H1 (cell line): ENCODE data around the gene LY6G6C. TPM values are rescaled to one million over a fixed set of nuclear protein-coding genes. Genes with fewer than 3 reads are reported as not detected.

Experiments
- CTCF ChIA-PET: fragments of 300-600 bp; sonication (Branson Sonifier 250); formaldehyde crosslinking; loops from one replicate; lab custom pipeline; 2021; ENCODE audit not compliant: partially characterized antibody; lab: Charles Lee
- POLR2A ChIA-PET: fragments of 300-600 bp; sonication (Branson Sonifier 250); formaldehyde crosslinking; loops from one replicate; lab custom pipeline; 2021; ENCODE audit warnings: inconsistent platforms; ENCODE audit not compliant: partially characterized antibody; lab: Charles Lee
- DNase-seq, 2 experiments: peaks; one replicate each; pipeline versions ENCODE4 v3.0.0 to v3.0.0-alpha.2; 2010 to 2022; ENCODE audit warnings: low spot score in 2 of 2, low read depth in 1 of 2, mixed read lengths in 1 of 2
- FAIRE-seq: peaks from 2 replicates; lab custom pipeline; 2011; peaks lifted over from hg19 to GRCh38; lab: Jason Lieb, UNC
- H2AFZ ChIP-seq: 2 replicates; pipeline ENCODE4 v1.8.1; 2012; ENCODE audit warnings: low read length, inconsistent platforms
- H2AK5ac ChIP-seq: 2 replicates; pipeline ENCODE4 v1.6.1; 2013; ENCODE audit warnings: low read depth, low read length
- H2BK120ac ChIP-seq: replicated peaks from 2 replicates; pipeline ENCODE3; 2013; ENCODE audit warnings: low read depth, low read length, inconsistent platforms
- H2BK12ac ChIP-seq: 2 replicates; pipeline ENCODE4 v1.6.1; 2013; ENCODE audit warnings: low read depth, low read length
- H2BK15ac ChIP-seq: 2 replicates; pipeline ENCODE4 v1.6.1; 2013; ENCODE audit warnings: low read length
- H2BK20ac ChIP-seq: 2 replicates; pipeline ENCODE4 v1.6.1; 2013; ENCODE audit warnings: low read length
- H2BK5ac ChIP-seq: 2 replicates; pipeline ENCODE4 v1.6.1; 2013; ENCODE audit warnings: low read depth, low read length
- H3K14ac ChIP-seq: 2 replicates; pipeline ENCODE4 v1.6.1; 2013; ENCODE audit warnings: inconsistent platforms; ENCODE audit not compliant: insufficient read length
- H3K18ac ChIP-seq: 2 replicates; pipeline ENCODE4 v1.6.1; 2013; ENCODE audit warnings: low read length; ENCODE audit errors: extremely low read depth
- H3K23ac ChIP-seq: 2 replicates; pipeline ENCODE4 v1.6.1; 2013; ENCODE audit warnings: inconsistent platforms; ENCODE audit not compliant: insufficient read length
- H3K23me2 ChIP-seq: 2 replicates; pipeline ENCODE4 v1.6.1; 2013; ENCODE audit warnings: low read depth, low read length
- H3K27ac ChIP-seq: 2 replicates; pipeline ENCODE4 v1.6.1; 2011; ENCODE audit warnings: low read depth, low read length, inconsistent platforms
- H3K27me3 ChIP-seq, 4 experiments: replicated peaks in 1 of 4; 1 replicate in 1 of 4; 2 replicates in 3 of 4; pipeline versions ENCODE4 v1.6.1 to v1.8.1; 2011 to 2013; ENCODE audit warnings: low read length in 3 of 4, mild to moderate bottlenecking in 3 of 4, inconsistent platforms in 2 of 4, mixed read lengths in 2 of 4, moderate library complexity in 1 of 4; ENCODE audit not compliant: control insufficient read depth in 3 of 4, insufficient read depth in 3 of 4; ENCODE audit errors: extremely low read depth in 1 of 4
- H3K36me3 ChIP-seq, 4 experiments: 2 replicates each; pipeline versions ENCODE4 v1.6.1 to v1.8.1; 2011 to 2013; ENCODE audit warnings: mild to moderate bottlenecking in 4 of 4, low read length in 3 of 4, moderate library complexity in 2 of 4, control low read depth in 1 of 4, inconsistent platforms in 1 of 4; ENCODE audit not compliant: insufficient read depth in 4 of 4, control insufficient read depth in 2 of 4
- H3K4ac ChIP-seq: replicated peaks from 2 replicates; pipeline ENCODE3; 2013; ENCODE audit warnings: low read length, low read depth, mixed read lengths, inconsistent platforms; ENCODE audit not compliant: insufficient read length
- H3K4me1 ChIP-seq, 4 experiments: replicated peaks in 1 of 4; 1 replicate in 1 of 4; 2 replicates in 3 of 4; pipeline versions ENCODE4 v1.6.1 to v1.8.1; 2011 to 2013; ENCODE audit warnings: low read length in 3 of 4, inconsistent platforms in 2 of 4, mixed read lengths in 1 of 4; ENCODE audit not compliant: insufficient read depth in 4 of 4, control insufficient read depth in 3 of 4
- H3K4me2 ChIP-seq, 2 experiments: 2 replicates each; pipeline versions ENCODE4 v1.6.1 to v1.8.1; 2011 to 2013; ENCODE audit warnings: low read depth in 2 of 2, low read length in 2 of 2, control low read depth in 1 of 2, inconsistent platforms in 1 of 2, mild to moderate bottlenecking in 1 of 2; ENCODE audit not compliant: insufficient read depth in 1 of 2
- H3K4me3 ChIP-seq, 4 experiments: fragments of 200-600, 300-600 bp in 1 of 4; sonication (generic), shearing (Covaris generic), sonication (Bioruptor Twin) in 1 of 4; 2 replicates each; pipeline versions ENCODE4 v1.5.1 to v1.8.1; 2011 to 2016; ENCODE audit warnings: low read length in 4 of 4, low read depth in 3 of 4, control low read depth in 2 of 4, inconsistent platforms in 2 of 4, mild to moderate bottlenecking in 2 of 4, mixed read lengths in 1 of 4, moderate library complexity in 1 of 4; ENCODE audit not compliant: insufficient read depth in 2 of 4; ENCODE audit errors: extremely low read depth in 1 of 4
- H3K56ac ChIP-seq: replicated peaks from 2 replicates; pipeline ENCODE3; 2013; ENCODE audit warnings: low read depth, mild to moderate bottlenecking, mixed read lengths, low read length, inconsistent platforms; ENCODE audit not compliant: insufficient read length
- H3K79me1 ChIP-seq: 2 replicates; pipeline ENCODE4 v1.6.1; 2013; ENCODE audit warnings: low read depth, low read length, control low read depth
- H3K79me2 ChIP-seq, 2 experiments: 2 replicates each; pipeline versions ENCODE4 v1.6.1 to v1.8.1; 2012 to 2013; ENCODE audit warnings: low read length in 2 of 2, mild to moderate bottlenecking in 2 of 2, inconsistent platforms in 1 of 2; ENCODE audit not compliant: insufficient read depth in 2 of 2, control insufficient read depth in 1 of 2
- H3K9ac ChIP-seq, 4 experiments: replicated peaks in 1 of 4; 1 replicate in 1 of 4; 2 replicates in 3 of 4; pipeline versions ENCODE4 v1.6.1 to v1.8.1; 2011 to 2013; ENCODE audit warnings: low read depth in 3 of 4, low read length in 3 of 4, control low read depth in 2 of 4, mild to moderate bottlenecking in 2 of 4, moderate library complexity in 2 of 4, inconsistent platforms in 1 of 4; ENCODE audit errors: extremely low read depth in 1 of 4
- H3K9me3 ChIP-seq, 2 experiments: 2 replicates each; pipeline versions ENCODE4 v1.6.1 to v1.8.1; 2012 to 2013; ENCODE audit warnings: mild to moderate bottlenecking in 2 of 2, moderate library complexity in 2 of 2, control low read depth in 1 of 2, inconsistent platforms in 1 of 2, low read depth in 1 of 2, low read length in 1 of 2, mixed read lengths in 1 of 2; ENCODE audit not compliant: insufficient read depth in 2 of 2
- H4K20me1 ChIP-seq, 2 experiments: replicated peaks in 1 of 2; 2 replicates each; pipeline versions ENCODE3 to v1.8.1; 2011 to 2013; ENCODE audit warnings: inconsistent platforms in 2 of 2, low read length in 2 of 2, mild to moderate bottlenecking in 1 of 2; ENCODE audit not compliant: insufficient read depth in 2 of 2, control insufficient read depth in 1 of 2
- H4K5ac ChIP-seq: 2 replicates; pipeline ENCODE4 v1.6.1; 2013; ENCODE audit warnings: low read length, low read depth, mixed read lengths, inconsistent platforms; ENCODE audit not compliant: insufficient read length
- H4K8ac ChIP-seq: 2 replicates; pipeline ENCODE4 v1.8.0; 2013; ENCODE audit warnings: mild to moderate bottlenecking, moderate library complexity, low read length, inconsistent platforms; ENCODE audit not compliant: insufficient read depth; ENCODE audit errors: extremely low read depth
- H4K91ac ChIP-seq: replicated peaks from 2 replicates; pipeline ENCODE3; 2013; ENCODE audit warnings: low read length, mixed read lengths, inconsistent platforms; ENCODE audit not compliant: insufficient read length
- PHF8 ChIP-seq: fragments of 200-600 bp; sonication (generic); conservative IDR thresholded peaks from 2 replicates; pipeline ENCODE4 v1.7.1; 2012; ENCODE audit warnings: low read depth, mild to moderate bottlenecking, inconsistent platforms, low read length, moderate library complexity
- SIX5 ChIP-seq: IDR thresholded peaks from 2 replicates; pipeline ENCODE4 v1.6.1; 2011; ENCODE audit warnings: mild to moderate bottlenecking, low read depth, low read length
- WGBS, 2 experiments: shearing (Covaris generic) in 1 of 2; methylation state at CpG; one replicate each; pipeline versions ENCODE4 v1.1.6 to v1.1.7; 2013 to 2015; ENCODE audit warnings: low lambda C conversion rate in 2 of 2, mixed read lengths in 2 of 2, inconsistent platforms in 1 of 2, low coverage in 1 of 2, missing lambda C conversion rate in 1 of 2; ENCODE audit not compliant: insufficient replicate concordance in 2 of 2, insufficient coverage in 1 of 2, insufficient read length in 1 of 2; ENCODE audit errors: extremely low coverage in 1 of 2, missing lambda C conversion rate in 1 of 2; 5-methylcytosine and 5-hydroxymethylcytosine counted together
- polyA plus RNA-seq, 7 experiments: library from polyadenylated mRNA; depleted of rRNA in 3 of 7; stranded (reverse) in 5 of 7; unstranded in 2 of 7; fragments of >200 nt in 5 of 7; fragments of 200-250 nt in 2 of 7; gene quantifications; 1 replicate in 5 of 7; 2 replicates in 1 of 7; 4 replicates in 1 of 7; pipeline versions ENCODE4 v1.2.1 to v1.2.3, GENCODE V29; 2011 to 2013; ENCODE audit warnings: missing spikeins in 2 of 7, mixed read lengths in 2 of 7
- total RNA-seq: library from RNA; stranded (reverse); fragmentation: NEBNext Ultra II Directional; extraction: Animal tissue kit (Norgen Biotek cat#: 25700); gene quantifications from 2 replicates; pipeline ENCODE4 v1.2.1, GENCODE V29; 2021

Gene LY6G6C
- total and polyA plus RNA-seq, 2 of the 8 experiments (the other 6 are each of a cell fraction or from before 2014, with no cell fraction given): 0.23 TPM; not detected in 1

GRCh38 chr6:31723245-31723979, 1.9 kb upstream of the LY6G6C start, which contains the start of gene MPIG6B:
TSS of gene MPIG6B (plus strand) at chr6:31723373. CDS start at chr6:31723384, 11 bp downstream.
- H4K91ac ChIP-seq: no peak within 1 kb of the TSS
- H3K79me1 ChIP-seq: 0 out of 2 replicates have a peak, but pooled peaks cover 3% of the 10 kb centered on the region
- H3K36me3 ChIP-seq: peaks cover 0 to 11% (median 10%) of the 10 kb centered on the region in 4 experiments; a peak in 5 of 8 replicates
- no peak for DNase-seq
- H3K14ac ChIP-seq: no peak within 1 kb of the TSS
- H3K4me2 ChIP-seq: no peak within 1 kb of the TSS
- H3K4me3 ChIP-seq: no peak within 1 kb of the TSS
- H3K4ac ChIP-seq: no peak within 1 kb of the TSS
- H2BK15ac ChIP-seq: 0 out of 2 replicates have a peak within 1 kb of the TSS, but pooled peaks have one; percentile 61
- H3K27me3 ChIP-seq: no peaks in the 10 kb centered on the region
- H2BK120ac ChIP-seq: no peak within 1 kb of the TSS
- no peaks in the 10 kb centered on the region for H4K20me1 ChIP-seq
- H2AFZ ChIP-seq: no peak within 1 kb of the TSS
- H2BK12ac ChIP-seq: no peak within 1 kb of the TSS
- no peak within 1 kb of the TSS for H2BK5ac ChIP-seq
- H3K9me3 ChIP-seq: no peaks in the 10 kb centered on the region
- no peak for TF ChIP-seq PHF8
- no peak for TF ChIP-seq SIX5
- TF ChIP-seq, all 59 proteins: peak for 0
- Histone ChIP-seq H3K27ac (no peak within 1 kb of the TSS), H3K4me1 (peaks cover 1 to 10% (median 6%) of the 10 kb centered on the region in 4 experiments; a peak in 6 of 7 replicates), H3K23ac (no peak within 1 kb of the TSS), H3K79me2 (no peaks in the 10 kb centered on the region), H3K18ac (no peak within 1 kb of the TSS; the same call in 1 of the 2 replicates), H4K5ac (no peak within 1 kb of the TSS), H3K23me2 (no peaks in the 10 kb centered on the region), H2AK5ac (no peak within 1 kb of the TSS), H3K56ac (no peak within 1 kb of the TSS), H2BK20ac (no peak within 1 kb of the TSS), H4K8ac (peak within 1 kb of the TSS; percentile 53), H3K9ac (no peak within 1 kb of the TSS; a peak in 1 of 7 replicates)
- ChIA-PET CTCF (interaction anchor here (0.5 to 8.9 kb wide), 14 partner anchors 9 to 1049 kb away, joined by 3 to 89 read pairs (median 4); partner anchors contain the start of genes LSM2 and LY6G6D), POLR2A (interaction anchor here (0.9 to 7.2 kb wide), 15 partner anchors 9 to 139 kb away, joined by 3 to 73 read pairs (median 4); partner anchors contain the start of genes ABHD16A, CLIC1, GPANK1 and LY6G6D)
- FAIRE-seq: no peak
- 91% methylated on average over 33 of the region's 46 CpGs; no CpG with 5 or more reads in 1 of the 2 experiments for WGBS, 2 experiments
